GM23338 (cell line): ENCODE data around the gene COL9A1.

Experiments
- EZH2phosphoT487 ChIP-seq: fragments of 200-600 bp; sonication (generic); IDR thresholded peaks from one replicate; pipeline ENCODE4 v1.8.1; 2018; ENCODE audit warnings: antibody characterized with exemption; ENCODE audit not compliant: unreplicated experiment
- TF ChIP-seq, protein P1 (sequence below), 2 experiments: fragments of 200-600 bp in 1 of 2; sonication (generic) in 1 of 2; conservative IDR thresholded peaks; 2 replicates each; pipeline versions ENCODE4 v1.5.1 to v1.6.1; 2016 to 2017; ENCODE audit warnings: antibody characterized with exemption in 2 of 2, low read depth in 2 of 2, mild to moderate bottlenecking in 2 of 2, moderate library complexity in 1 of 2

DNA sequence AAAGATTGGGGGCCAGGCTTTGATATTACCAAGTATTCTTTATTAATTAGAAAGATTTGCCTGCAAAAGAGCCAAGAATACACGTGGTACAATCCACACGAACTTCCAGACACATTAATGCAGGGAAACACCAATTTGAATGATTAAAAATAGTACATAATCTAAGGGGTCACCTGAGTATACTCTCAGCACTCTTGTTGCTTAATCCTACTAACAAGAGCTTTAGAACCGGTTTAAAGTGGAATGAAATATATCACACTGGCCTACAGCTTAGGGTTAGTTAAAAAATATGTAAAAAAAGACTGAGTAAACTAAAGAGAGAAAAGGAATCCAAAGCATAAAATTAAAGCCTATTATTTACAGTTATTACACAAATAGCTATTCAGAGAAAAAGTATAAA, 49.0 kb downstream of the COL9A1 start:
- TF ChIP-seq, protein P1, sequence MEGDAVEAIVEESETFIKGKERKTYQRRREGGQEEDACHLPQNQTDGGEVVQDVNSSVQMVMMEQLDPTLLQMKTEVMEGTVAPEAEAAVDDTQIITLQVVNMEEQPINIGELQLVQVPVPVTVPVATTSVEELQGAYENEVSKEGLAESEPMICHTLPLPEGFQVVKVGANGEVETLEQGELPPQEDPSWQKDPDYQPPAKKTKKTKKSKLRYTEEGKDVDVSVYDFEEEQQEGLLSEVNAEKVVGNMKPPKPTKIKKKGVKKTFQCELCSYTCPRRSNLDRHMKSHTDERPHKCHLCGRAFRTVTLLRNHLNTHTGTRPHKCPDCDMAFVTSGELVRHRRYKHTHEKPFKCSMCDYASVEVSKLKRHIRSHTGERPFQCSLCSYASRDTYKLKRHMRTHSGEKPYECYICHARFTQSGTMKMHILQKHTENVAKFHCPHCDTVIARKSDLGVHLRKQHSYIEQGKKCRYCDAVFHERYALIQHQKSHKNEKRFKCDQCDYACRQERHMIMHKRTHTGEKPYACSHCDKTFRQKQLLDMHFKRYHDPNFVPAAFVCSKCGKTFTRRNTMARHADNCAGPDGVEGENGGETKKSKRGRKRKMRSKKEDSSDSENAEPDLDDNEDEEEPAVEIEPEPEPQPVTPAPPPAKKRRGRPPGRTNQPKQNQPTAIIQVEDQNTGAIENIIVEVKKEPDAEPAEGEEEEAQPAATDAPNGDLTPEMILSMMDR (conservative IDR thresholded peaks at IDR 0.05; ENCODE audit: low read depth in 2 of 2), result no peak
- no peak for TF ChIP-seq EZH2phosphoT487
